Measurements from ENCODE around the gene FRMD4B. TPM values are rescaled to one million over a fixed set of nuclear protein-coding genes. Genes with fewer than 3 reads are reported as not detected.

The FRMD4B gene
- total and polyA plus RNA-seq, 10 of the 15 experiments (the other 5 are each of a cell fraction or from before 2014, with no cell fraction given) = 3.9 to 11.4 (median 8.0) TPM

DNA sequence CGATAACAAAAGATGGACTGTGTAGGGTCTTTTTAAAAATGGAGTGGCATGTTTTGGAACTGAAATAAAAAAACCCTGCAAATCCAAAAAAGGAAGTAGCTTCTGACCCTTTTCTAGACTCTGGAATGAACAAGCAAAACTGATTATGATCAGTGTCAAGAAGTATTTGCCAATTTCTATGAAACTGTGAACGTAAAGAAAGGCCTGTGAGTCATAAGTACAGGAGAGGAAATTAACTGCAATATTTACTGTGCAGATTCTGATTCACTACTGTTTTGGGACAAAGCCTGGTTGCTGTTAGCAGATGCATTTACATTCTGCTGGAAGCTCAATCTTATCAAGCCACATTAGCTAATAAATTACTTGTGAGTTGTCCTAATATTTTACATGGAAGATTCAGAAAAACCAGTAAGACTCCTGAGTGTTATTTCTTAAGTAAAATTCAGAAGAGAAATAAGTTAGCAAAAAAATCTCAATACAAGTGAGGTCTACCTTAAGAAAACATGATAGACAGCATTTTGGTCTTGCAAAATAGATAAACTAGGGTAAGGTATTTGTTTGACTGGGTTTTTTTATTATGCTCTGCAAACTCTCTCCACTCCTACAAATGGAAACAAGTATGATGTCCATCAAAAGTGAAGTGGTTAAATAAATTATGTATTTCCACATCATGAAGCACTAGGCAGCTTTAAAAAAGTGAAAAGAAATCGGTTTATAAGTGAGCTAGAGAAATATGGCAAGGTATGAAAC lies 173.3 kb downstream of the FRMD4B start (continued):
- TF ChIP-seq, protein P1, sequence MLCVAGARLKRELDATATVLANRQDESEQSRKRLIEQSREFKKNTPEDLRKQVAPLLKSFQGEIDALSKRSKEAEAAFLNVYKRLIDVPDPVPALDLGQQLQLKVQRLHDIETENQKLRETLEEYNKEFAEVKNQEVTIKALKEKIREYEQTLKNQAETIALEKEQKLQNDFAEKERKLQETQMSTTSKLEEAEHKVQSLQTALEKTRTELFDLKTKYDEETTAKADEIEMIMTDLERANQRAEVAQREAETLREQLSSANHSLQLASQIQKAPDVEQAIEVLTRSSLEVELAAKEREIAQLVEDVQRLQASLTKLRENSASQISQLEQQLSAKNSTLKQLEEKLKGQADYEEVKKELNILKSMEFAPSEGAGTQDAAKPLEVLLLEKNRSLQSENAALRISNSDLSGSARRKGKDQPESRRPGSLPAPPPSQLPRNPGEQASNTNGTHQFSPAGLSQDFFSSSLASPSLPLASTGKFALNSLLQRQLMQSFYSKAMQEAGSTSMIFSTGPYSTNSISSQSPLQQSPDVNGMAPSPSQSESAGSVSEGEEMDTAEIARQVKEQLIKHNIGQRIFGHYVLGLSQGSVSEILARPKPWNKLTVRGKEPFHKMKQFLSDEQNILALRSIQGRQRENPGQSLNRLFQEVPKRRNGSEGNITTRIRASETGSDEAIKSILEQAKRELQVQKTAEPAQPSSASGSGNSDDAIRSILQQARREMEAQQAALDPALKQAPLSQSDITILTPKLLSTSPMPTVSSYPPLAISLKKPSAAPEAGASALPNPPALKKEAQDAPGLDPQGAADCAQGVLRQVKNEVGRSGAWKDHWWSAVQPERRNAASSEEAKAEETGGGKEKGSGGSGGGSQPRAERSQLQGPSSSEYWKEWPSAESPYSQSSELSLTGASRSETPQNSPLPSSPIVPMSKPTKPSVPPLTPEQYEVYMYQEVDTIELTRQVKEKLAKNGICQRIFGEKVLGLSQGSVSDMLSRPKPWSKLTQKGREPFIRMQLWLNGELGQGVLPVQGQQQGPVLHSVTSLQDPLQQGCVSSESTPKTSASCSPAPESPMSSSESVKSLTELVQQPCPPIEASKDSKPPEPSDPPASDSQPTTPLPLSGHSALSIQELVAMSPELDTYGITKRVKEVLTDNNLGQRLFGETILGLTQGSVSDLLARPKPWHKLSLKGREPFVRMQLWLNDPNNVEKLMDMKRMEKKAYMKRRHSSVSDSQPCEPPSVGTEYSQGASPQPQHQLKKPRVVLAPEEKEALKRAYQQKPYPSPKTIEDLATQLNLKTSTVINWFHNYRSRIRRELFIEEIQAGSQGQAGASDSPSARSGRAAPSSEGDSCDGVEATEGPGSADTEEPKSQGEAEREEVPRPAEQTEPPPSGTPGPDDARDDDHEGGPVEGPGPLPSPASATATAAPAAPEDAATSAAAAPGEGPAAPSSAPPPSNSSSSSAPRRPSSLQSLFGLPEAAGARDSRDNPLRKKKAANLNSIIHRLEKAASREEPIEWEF (IDR thresholded peaks at IDR 0.05; ENCODE audit: insufficient replicate concordance, low read depth, low read length) = peak; percentile 18
- peak; percentile 41; the same call in 1 of the 2 replicates for TF ChIP-seq ATF7 (IDR thresholded peaks at IDR 0.05; ENCODE audit: low read depth)
- TF ChIP-seq RBBP5 (conservative IDR thresholded peaks at IDR 0.05) = no peak
- no peak for TF ChIP-seq TCF7 (IDR thresholded peaks at IDR 0.05; ENCODE audit: borderline replicate concordance)
- no peak for TF ChIP-seq PAX5 (IDR thresholded peaks at IDR 0.05; ENCODE audit: borderline replicate concordance, low read depth, low read length)
- TF ChIP-seq ETV6 (conservative IDR thresholded peaks at IDR 0.05 in 1 of 2, IDR thresholded peaks at IDR 0.05 in 1 of 2; ENCODE audit: borderline replicate concordance in 1 of 2, low read depth in 1 of 2) = peak in 1 of 2 experiments; percentile 15; a peak in 1 of 4 replicates
- no peak for TF ChIP-seq CBX5 (IDR thresholded peaks at IDR 0.05; ENCODE audit: low read depth)
- no peak for TF ChIP-seq CHD4 (IDR thresholded peaks at IDR 0.05)
- TF ChIP-seq ZNF687 (IDR thresholded peaks at IDR 0.05) = no peak
- no peak for TF ChIP-seq SP1 (IDR thresholded peaks at IDR 0.05; ENCODE audit: low read depth, low read length)
- no peak for TF ChIP-seq KAT2A (conservative IDR thresholded peaks at IDR 0.05; ENCODE audit: control insufficient read depth, low read depth, low read length)
- no peak for TF ChIP-seq HDAC2 (IDR thresholded peaks at IDR 0.05)
- peak; percentile 36 to 53; a peak in 2 of 4 replicates for TF ChIP-seq IKZF2 (IDR thresholded peaks at IDR 0.05)
- TF ChIP-seq DPF2 (IDR thresholded peaks at IDR 0.05) = peak; percentile 31; the same call in 1 of the 2 replicates
- no peak for TF ChIP-seq LARP7 (IDR thresholded peaks at IDR 0.05)
- TF ChIP-seq ZSCAN29 (IDR thresholded peaks at IDR 0.05) = no peak
- no peak for TF ChIP-seq POLR2A (IDR thresholded peaks at IDR 0.05; ENCODE audit: low read depth, low read length)
- no peak for TF ChIP-seq ZBTB4 (CRISPR knock-in tag; IDR thresholded peaks at IDR 0.05)
- TF ChIP-seq HDGF (IDR thresholded peaks at IDR 0.05) = no peak
- no peak for TF ChIP-seq CBFB (IDR thresholded peaks at IDR 0.05; ENCODE audit: low read depth)
